MCF 10A (cell line): ENCODE data around the gene GTF3C5. TPM values are rescaled to one million over a fixed set of nuclear protein-coding genes. Genes with fewer than 3 reads are reported as not detected.

Source experiments
- BruUV-seq: library from RNA; stranded (reverse); fragments of 400-500 nt; replicated peaks from 2 replicates; lab custom pipeline; 2021; lab: Mats Ljungman, UMichigan
- CTCF ChIA-PET: fragments of 300-600 bp; sonication (Branson Sonifier 250); formaldehyde crosslinking; extraction: SDS; loops from one replicate; lab custom pipeline; 2021; ENCODE audit warnings: antibody characterized with exemption, inconsistent platforms; lab: Yijun Ruan, JAX
- POLR2A ChIA-PET: fragments of 300-600, 350-650 bp; sonication (Branson Sonifier 250); formaldehyde crosslinking; extraction: SDS; loops from one replicate; lab custom pipeline; 2020; ENCODE audit warnings: antibody characterized with exemption, inconsistent platforms; lab: Yijun Ruan, JAX
- DNase-seq: peaks from one replicate; pipeline ENCODE4 v3.0.0-alpha.2; 2018; ENCODE audit not compliant: unreplicated experiment
- H3K27ac Mint-ChIP-seq: one replicate; pipeline ENCODE4 v1.8.0; 2022; ENCODE audit warnings: mild to moderate bottlenecking, low read depth, mixed read lengths; ENCODE audit not compliant: unreplicated experiment
- H3K27me3 Mint-ChIP-seq: one replicate; pipeline ENCODE4 v1.8.0; 2022; ENCODE audit warnings: mixed read lengths; ENCODE audit not compliant: insufficient read depth, unreplicated experiment
- H3K36me3 Mint-ChIP-seq: one replicate; pipeline ENCODE4 v1.8.0; 2022; ENCODE audit warnings: mild to moderate bottlenecking, moderate library complexity, mixed read lengths; ENCODE audit not compliant: insufficient read depth, unreplicated experiment
- H3K4me1 Mint-ChIP-seq: one replicate; pipeline ENCODE4 v1.8.0; 2022; ENCODE audit warnings: mixed read lengths; ENCODE audit not compliant: insufficient read depth, unreplicated experiment
- H3K4me3 Mint-ChIP-seq: one replicate; pipeline ENCODE4 v1.8.0; 2022; ENCODE audit warnings: mild to moderate bottlenecking, moderate library complexity, mixed read lengths; ENCODE audit not compliant: unreplicated experiment
- H3K9me3 Mint-ChIP-seq: one replicate; pipeline ENCODE4 v1.8.0; 2022; ENCODE audit warnings: mixed read lengths; ENCODE audit not compliant: unreplicated experiment
- intact Hi-C: fragments of 100-400 bp; cut with micrococcal nuclease; formaldehyde crosslinking; loops from 2 replicates; pipeline ENCODE4 v1.14.1; 2022
- total RNA-seq: library from RNA; stranded (reverse); gene quantifications from 2 replicates; pipeline ENCODE4 v1.2.3, GENCODE V29; 2022
- TF ChIP-seq, protein P1 (sequence below): fragments of 200-600 bp; IDR thresholded peaks from one replicate; pipeline ENCODE4 v1.8.0; 2022; ENCODE audit warnings: antibody characterized with exemption, mild to moderate bottlenecking; ENCODE audit not compliant: unreplicated experiment

GTF3C5 gene
- total RNA-seq, 1 experiment from 2014 or later, result 55.4 TPM

DNA sequence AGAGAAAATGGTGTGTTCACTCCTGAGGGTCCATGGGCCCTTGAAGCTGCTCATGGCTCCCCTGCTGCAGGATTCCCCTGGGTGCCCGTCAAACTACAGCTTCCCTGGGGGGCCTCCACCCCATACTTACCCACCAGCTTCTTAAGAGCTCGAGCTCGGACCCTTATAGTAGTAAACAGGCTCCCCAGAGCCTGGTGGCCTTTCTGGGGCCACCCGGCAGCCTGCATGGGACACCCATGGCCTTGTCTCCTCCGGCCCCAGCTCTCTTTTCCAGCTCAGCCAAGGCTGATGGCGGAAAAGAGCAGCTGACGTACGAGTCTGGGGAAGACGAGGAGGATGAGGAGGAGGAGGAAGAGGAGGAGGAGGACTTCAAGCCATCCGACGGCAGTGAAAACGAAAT is 26.8 kb downstream of the GTF3C5 start:
- Mint-ChIP-seq H3K27me3 (no peaks in the 10 kb centered on the region), H3K36me3 (peaks cover 18% of the 10 kb centered on the region), H3K9me3 (no peaks in the 10 kb centered on the region), H3K27ac (peak overlapping the region; percentile 35), H3K4me3 (no peak overlapping the region), H3K4me1 (peaks cover 6% of the 10 kb centered on the region)
- TF ChIP-seq, protein P1, sequence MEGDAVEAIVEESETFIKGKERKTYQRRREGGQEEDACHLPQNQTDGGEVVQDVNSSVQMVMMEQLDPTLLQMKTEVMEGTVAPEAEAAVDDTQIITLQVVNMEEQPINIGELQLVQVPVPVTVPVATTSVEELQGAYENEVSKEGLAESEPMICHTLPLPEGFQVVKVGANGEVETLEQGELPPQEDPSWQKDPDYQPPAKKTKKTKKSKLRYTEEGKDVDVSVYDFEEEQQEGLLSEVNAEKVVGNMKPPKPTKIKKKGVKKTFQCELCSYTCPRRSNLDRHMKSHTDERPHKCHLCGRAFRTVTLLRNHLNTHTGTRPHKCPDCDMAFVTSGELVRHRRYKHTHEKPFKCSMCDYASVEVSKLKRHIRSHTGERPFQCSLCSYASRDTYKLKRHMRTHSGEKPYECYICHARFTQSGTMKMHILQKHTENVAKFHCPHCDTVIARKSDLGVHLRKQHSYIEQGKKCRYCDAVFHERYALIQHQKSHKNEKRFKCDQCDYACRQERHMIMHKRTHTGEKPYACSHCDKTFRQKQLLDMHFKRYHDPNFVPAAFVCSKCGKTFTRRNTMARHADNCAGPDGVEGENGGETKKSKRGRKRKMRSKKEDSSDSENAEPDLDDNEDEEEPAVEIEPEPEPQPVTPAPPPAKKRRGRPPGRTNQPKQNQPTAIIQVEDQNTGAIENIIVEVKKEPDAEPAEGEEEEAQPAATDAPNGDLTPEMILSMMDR, result no peak
- no TSS peak for BruUV-seq
- no peak for DNase-seq
- POLR2A ChIA-PET, result interaction anchor here (1.6 kb wide), 1 partner anchor 10 kb away, joined by 6 read pairs; no protein-coding TSS in a partner anchor
- intact Hi-C loops, result no loop called here
- CTCF ChIA-PET, result interaction anchor here (0.6 to 1.4 kb wide), 3 partner anchors 10 to 91 kb away, joined by 4 to 5 read pairs (median 4); no protein-coding TSS in a partner anchor

DNA sequence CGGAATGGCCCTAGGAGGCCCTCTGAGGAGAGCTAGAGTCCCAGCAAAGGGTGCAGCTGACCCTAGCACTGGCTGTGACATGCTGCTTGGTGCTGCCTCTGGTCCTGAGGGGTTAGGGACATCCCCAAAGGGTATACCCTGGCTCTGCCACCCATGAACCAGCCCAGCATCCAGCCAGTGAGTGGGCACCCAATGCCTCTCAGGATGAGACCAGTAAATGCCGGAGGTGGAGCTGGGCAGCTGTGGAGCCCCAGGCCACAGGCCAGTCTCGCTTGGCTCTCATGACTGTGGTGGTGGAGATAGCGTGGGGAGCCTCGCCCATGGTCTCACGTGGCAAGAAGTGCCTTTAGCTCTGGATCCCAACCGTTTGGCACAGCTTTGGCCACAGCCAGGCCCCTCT is 27.3 kb downstream of the GTF3C5 start:
- H3K27me3 Mint-ChIP-seq, result no peaks in the 10 kb centered on the region
- TSS peak; percentile 83 for BruUV-seq
- H3K27ac Mint-ChIP-seq, result peak overlapping the region; percentile 62
- ChIA-PET CTCF (interaction anchor here (0.6 to 1.4 kb wide), 3 partner anchors 9 to 91 kb away, joined by 3 to 5 read pairs (median 4); no protein-coding TSS in a partner anchor), POLR2A (interaction anchor here (1.6 kb wide), 1 partner anchor 10 kb away, joined by 6 read pairs; no protein-coding TSS in a partner anchor)
- H3K4me1 Mint-ChIP-seq, result peaks cover 6% of the 10 kb centered on the region
- intact Hi-C loops, result no loop called here
- H3K4me3 Mint-ChIP-seq, result no peak overlapping the region
- no peak for DNase-seq
- TF ChIP-seq, protein P1, result no peak
- no peaks in the 10 kb centered on the region for H3K9me3 Mint-ChIP-seq
- peaks cover 13% of the 10 kb centered on the region for H3K36me3 Mint-ChIP-seq

DNA sequence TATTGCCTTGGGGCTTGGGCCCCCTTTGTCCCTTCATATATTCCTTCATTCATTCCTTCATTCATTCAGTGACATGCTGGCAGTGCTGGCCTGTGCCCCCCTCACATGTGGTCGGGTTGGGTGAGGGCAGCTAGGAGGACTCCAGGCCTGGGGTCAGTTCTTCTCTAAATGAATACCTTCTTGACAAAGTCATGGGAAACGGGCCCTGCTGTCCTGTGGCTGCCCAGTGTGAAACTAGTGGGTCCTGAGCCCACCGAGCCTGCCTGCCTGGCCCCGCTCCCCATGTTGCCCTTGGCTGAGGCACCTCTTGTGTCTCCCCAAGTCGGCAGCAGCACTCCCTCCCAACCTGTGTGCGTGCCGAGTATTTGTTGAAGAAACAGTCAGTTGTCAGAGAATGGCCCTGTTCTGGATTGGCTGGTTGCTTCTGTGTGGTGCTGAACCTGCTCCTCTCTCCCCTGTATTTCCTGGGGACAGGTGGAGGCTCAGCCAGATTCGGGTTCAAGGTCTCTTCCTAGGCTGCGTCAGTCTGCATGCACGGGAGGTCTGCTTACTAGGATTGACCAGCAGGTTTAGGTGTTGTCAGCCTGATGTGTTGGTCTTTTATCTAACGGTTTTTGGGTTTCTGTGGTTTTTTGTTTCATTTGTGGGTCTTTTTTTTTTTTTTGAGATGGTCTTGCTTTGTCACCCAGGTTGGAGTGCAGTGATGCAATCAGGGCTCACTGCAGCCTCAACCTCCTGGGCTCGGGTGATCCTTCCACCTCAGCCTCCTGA is 27.9 kb downstream of the GTF3C5 start:
- Mint-ChIP-seq H3K4me3 (no peak overlapping the region), H3K4me1 (peaks cover 6% of the 10 kb centered on the region), H3K9me3 (no peaks in the 10 kb centered on the region), H3K27me3 (no peaks in the 10 kb centered on the region), H3K27ac (peak overlapping the region; percentile 62), H3K36me3 (peaks cover 11% of the 10 kb centered on the region)
- no peak for DNase-seq
- intact Hi-C loops, result no loop called here
- no TSS peak for BruUV-seq
- ChIA-PET CTCF (interaction anchor here (0.8 to 1.4 kb wide), 2 partner anchors 8 to 87 kb away, joined by 3 to 5 read pairs; no protein-coding TSS in a partner anchor), POLR2A (interaction anchor here (1.6 kb wide), 1 partner anchor 9 kb away, joined by 6 read pairs; no protein-coding TSS in a partner anchor)
- TF ChIP-seq, protein P1, result no peak

DNA sequence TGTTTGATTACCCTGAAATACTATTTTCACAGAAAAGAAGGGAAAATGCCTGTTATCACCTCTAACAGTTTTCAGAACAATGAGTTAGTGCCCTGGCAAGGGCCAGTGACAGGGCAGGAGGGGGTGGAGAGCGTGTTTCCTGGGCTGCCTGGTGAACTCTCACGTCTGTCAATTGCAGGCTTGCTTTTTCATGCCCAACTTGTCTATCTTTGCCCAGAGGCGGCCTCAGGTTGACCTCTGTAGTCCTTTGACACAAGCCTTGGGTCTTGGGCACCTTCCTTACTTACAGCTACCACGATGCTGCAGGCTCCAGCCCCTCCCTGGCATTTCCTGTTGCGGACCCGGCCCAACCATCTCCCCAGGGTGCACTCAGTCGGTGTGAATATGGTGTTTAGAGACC is 28.8 kb downstream of the GTF3C5 start:
- Mint-ChIP-seq H3K4me1 (peaks cover 6% of the 10 kb centered on the region), H3K36me3 (peaks cover 6% of the 10 kb centered on the region), H3K27me3 (no peaks in the 10 kb centered on the region), H3K4me3 (no peak overlapping the region), H3K9me3 (no peaks in the 10 kb centered on the region), H3K27ac (peak overlapping the region; percentile 62)
- no TSS peak for BruUV-seq
- intact Hi-C loops, result no loop called here
- TF ChIP-seq, protein P1, result no peak
- ChIA-PET POLR2A (interaction anchor here (1.4 to 1.6 kb wide), 2 partner anchors 29 to 74 kb away, joined by 3 to 5 read pairs; partner anchors contain the start of gene GTF3C5), CTCF (interaction anchor here (0.7 to 1.7 kb wide), 3 partner anchors 11 to 653 kb away, joined by 3 to 5 read pairs (median 4); no protein-coding TSS in a partner anchor)
- DNase-seq, result peak; percentile 24
